Stimulated activated CD8-positive, alpha-beta memory T cell treated with anti-CD3 and anti-CD28 coated beads, Interleukin-7, amount 100 ng/mL, for 1 hour (primary cell): ENCODE data around the gene SCN1B.
"Not testable (repeated sequence)": the region's sequence is repeated elsewhere in the genome, so short reads cannot be mapped to it uniquely, and the experiment has no call there.

ENCODE experiments used
- DNase-seq, 2 donors: peaks; one replicate each; pipeline ENCODE4 v3.0.0-alpha.2; 2020; ENCODE audit warnings: low read depth in 2 of 2

Gene SCN1B

DNA sequence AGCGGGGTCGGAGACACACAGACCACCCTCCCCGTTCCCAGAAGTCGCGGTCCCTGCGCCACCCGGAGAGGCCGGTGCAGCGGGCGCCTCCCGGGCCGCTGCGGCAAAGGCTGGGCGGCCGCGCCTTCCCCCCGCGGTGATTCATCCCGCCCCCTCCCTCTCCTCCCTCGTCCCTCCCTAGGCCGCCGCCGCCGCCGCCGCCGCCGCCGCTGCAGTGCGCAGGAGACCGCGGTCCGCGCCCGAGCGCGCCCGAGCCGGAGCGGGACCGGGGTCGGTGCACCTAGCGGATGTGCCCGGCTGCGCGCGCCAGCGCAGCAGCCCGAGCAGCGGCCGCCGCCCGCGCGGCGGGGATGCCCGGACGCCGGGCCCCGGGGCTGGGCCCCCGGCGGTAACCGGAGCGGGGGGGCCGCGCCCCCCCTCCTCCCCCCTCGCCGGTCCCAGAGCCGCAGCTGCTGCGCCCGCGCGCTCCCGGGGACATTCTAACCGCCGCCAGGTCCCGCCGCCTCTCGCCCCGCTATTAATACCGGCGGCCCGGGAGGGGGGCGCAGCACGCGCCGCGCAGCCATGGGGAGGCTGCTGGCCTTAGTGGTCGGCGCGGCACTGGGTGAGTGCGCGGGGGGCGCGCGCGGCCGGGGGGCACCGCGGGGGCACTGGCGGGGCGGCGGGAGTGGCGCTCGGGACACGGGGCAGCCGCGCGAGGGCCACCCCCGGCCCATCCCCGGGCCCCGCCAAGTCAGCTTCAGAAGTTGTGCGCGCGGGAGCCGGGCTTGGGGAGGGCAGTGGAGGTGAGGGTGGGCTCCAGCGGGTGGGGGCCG is at the start of gene SCN1B:
SCN1B (plus strand) TSS at position 214 of the 815 bp plus-strand sequence; CDS start at position 565, 351 bp downstream.
- peak; percentile 31 to 43 for DNase-seq

DNA sequence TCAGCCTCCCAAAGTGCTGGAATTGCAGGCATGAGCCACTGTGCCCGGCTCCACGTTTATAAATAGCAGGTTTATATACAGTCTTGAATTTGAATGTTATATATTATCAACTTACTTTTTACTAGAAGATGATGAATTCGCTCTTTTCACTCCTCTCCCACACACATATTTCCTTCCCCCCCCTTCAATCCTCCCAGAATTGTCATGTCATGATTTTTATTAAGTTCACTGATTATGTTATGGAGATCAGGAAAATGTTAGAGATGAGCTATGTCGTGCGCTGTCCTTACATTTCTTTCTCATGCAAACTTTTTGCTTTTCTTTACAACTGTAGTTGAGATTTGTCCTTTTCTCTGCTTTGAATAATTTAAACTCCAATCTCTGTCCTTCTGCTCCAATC is 48.0 kb upstream of the SCN1B start:
- DNase-seq = no peak

GRCh38 chr19:34983786-34984185 is 46.5 kb upstream of the SCN1B start:
- no peak for DNase-seq

GRCh38 chr19:34984287-34984686 is 46.0 kb upstream of the SCN1B start:
- DNase-seq = no peak

- no peak for DNase-seq
Measured at GRCh38 chr19:34985249-34986022, 44.8 kb upstream of the SCN1B start.

DNA sequence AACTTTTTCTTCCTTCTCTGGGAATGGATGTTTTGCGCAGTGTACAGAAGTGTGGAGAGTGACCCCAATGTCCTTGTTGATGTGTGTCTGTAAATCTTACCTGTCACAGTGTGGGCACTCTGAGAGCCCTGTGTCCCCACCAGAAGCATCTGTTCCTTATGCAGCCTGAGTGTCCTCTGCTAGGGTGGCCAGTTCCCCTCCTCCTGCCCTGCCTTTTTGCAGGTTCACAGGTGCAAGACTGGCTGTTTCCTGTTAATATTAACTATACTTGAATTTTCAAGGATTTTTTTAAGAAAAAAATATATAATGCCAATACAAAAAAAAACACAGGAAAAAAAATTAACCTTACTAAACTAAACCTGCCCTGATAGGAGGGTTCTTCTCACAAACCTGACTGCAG is 42.2 kb upstream of the SCN1B start:
- DNase-seq = no peak

- DNase-seq = no peak
Measured at GRCh38 chr19:34989298-34989697, 41.0 kb upstream of the SCN1B start.

DNA sequence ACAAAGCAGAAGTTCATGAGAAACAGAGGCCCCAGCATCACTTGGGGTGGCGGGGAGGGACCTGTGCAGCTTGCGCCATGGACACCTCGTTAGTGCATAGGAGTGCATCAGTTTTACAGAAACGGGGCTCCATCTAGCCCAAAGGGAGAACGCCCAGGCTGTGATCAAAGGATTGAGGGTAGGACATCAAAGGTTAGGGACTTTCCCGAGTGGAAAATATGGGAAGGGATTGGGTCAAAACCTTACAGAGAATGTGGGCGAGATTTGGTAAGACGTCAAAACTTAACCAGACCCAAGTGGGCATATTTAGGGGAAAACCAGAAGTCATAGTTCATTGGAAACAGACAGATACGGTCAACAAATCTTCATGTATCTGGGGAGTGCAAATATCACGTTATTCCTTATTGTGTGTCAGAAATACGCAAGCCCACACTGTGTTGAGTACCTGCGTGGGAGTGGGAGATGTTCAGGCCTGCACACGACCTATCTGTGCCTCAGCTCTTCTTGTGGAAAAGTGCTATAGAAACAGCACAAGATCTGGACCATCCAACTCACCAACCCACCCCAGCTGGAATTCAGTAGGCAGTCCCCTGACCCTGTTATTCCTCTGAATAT is 39.6 kb upstream of the SCN1B start:
- DNase-seq = no peak

DNA sequence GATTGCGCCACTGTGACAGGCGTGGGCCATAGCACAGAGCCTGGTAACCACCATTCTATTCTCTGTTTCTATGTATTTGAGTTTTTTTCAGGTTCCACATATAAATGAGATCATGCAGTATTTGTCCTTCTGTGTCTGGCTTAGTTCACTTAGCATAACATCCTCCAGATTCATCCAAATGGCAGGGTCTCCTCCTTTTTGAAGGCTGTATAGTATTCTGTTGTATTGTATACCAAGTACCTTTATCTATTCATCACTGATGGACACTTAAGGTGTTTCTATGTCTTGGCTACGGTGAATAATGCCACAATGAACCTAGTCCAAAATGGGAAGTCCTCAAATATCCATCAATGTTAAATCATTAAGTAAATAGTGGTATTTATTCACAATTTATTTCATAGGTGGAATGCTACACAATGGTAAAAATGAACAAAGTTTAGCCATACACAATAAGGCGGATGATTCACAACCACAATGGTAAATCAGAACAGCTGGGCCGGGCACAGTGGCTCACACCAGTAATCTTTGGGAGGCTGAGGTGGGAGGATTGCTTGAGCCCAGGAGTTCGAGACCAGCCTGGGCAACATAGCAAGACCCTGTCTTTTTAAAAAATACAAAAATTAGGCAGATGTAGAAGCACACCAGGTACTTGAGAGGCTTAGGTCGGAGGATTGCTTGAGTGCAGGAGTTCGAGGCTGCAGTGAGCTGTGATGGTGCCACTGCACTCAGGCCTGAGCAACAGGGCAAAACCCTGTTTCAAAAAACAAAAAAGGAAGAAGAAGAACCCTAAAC is 38.5 kb upstream of the SCN1B start:
- DNase-seq = no peak

DNA sequence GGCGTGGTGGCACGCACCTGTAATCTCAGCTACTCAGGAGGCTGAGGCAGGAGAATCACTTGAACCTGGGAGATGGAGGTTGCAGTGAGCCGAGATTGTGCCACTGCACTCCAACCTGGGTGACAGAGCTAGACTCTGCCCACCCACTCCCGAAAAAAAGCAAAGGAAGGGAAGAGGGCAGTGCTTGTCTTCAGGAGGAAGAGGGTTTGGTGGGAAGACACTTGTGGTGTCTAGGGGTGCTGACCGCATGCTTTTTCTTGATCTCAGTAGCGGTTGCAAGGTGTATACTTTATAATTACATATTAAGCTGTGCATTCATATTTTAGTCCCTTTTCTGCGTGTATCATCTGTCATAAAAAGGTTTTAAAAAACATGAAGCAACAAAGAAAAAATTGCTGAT is 37.7 kb upstream of the SCN1B start:
- not testable (repeated sequence) for DNase-seq

DNA sequence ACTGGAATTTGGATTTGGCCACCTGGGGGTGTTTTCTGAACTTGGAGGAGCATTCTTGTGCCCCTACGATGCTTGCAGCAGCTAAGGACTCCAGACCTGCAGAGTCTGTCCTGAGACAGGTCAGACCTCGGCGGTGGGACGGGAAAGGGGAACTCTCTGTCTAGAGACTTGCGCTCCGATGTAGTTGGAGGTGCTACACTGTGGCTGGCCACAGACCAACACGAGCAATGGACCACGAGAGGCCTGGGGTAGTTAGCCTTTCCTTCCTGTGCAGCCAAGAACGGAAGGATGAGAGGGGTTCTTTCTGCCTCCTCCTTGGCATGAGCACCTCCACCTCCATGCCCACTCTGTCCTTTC is 36.0 kb upstream of the SCN1B start:
- no peak for DNase-seq

DNA sequence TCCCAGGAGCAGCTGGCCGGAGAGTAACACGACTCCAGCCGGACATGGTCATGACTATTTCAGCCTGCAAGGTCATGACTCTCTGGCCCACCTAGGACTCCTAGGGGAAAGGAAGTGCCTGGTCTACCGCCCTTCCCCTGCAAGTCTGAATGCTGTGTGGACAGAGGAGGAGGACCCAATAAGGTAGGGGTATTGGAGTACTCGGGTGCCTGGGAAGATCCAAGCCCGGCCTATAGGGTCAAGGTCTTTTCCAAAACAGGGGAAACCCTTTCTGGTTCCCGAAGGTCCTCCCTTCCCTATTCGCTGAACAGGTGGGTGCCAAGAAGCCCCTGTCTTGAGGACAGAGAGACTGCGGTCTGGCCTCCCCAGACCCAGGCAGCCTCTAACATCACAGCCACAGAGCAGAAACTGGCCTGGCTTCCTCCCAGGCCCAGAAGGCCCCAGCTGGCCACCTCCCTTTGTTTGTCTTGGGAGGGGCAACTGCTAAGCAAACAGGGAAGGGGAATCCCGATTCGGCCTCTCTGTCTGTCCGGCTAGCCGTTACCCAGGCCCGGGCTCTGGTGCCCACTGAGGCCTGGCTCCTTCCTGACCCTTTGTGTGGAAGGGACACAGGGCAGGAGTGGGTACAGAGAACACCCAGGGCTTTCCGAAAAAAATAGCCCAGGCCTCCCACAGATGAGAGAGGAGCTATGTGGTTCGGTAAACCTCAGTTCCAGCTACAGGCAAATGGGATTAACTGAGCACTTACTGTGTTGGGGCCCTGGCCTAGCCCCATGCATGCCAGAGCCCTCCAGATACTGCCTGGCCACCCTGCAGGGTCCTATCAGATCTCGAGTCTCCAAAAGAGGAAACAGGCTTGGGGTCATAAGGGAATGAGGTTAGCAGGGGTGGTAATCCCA is 35.4 kb upstream of the SCN1B start:
- no peak for DNase-seq

- no peak for DNase-seq
Measured at GRCh38 chr19:34995551-34995950, 34.7 kb upstream of the SCN1B start.

- no peak for DNase-seq
Measured at GRCh38 chr19:34997071-34997617, 33.1 kb upstream of the SCN1B start.

DNA sequence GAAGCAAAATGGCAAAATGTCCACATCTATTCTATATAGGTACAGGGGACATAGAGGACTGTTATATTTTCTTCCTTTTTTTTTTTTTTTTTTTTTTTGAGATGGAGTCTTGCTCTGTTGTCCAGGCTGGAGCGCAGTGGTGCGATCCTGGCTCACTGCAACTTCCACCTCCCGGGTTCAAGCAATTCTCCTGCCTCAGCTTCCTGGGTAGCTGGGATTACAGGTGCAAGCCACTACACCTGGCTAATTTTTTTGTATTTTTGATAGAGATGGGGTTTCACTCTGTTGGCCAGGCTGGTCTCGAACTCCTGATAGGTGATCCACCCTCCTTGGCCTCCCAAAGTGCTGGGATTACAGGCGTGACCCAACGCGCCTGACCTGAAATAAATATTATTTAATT is 32.0 kb upstream of the SCN1B start:
- DNase-seq = not testable (repeated sequence)

DNA sequence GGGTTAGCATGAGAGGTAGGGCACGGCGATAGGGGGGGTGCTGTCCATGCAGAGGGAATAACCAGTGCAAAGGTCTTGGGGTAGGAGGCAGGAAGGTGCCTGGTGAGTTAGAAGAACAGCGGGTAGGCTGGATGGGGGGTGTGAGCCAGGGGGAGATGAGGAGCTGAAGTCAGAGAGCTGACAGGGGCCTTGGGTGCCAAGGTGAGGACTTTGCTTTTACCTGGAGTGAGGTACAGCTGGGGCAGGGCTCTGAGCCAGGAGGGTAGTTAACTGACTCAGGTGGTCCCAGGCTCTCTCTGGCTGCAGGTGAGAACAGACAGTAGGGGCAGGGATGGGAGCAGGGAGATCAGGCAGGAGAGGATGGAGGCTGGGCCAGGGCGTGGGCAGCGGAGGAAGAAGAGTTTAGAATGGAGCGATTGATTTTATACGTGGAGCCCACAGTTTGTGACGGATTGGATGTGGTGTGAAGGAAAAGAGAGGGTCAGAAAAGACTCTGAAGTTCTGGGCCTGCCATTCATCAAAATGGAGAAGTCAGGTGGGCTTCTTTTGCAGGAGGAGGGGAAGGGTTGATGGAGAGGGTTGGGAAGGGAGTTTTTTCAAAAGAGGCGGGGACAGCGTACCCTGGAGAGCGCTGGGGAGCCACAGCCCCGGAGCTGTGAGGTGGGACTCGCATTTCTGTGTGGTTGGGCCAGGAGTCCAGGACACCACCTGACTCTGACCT is 31.3 kb upstream of the SCN1B start:
- no peak for DNase-seq

GRCh38 chr19:34999498-35000337 is 30.6 kb upstream of the SCN1B start, which contains the start of gene GRAMD1A:
GRAMD1A (plus strand) TSS chr19:35000323; CDS start chr19:35000479, 156 bp downstream.
- peak; percentile 39 to 51 for DNase-seq

DNA sequence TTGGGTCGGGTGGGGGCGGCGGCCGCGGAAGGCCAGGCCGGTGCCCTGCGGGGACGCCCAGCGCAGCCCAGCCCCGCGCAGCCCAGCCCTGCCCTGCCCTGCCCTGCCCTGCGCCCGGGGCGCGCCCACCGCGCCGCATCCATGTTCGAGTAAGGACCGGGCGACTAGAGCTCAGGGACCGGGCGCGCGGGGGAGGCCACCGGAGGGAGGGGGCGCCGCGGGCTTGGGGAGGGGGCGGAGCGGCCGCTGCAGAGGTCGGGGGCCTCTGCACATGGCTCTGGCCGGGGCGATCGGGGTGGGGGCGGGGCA is 30.0 kb upstream of the SCN1B start:
- no peak for DNase-seq
